ENCODE measurements around the gene ARHGAP23.
A peak's percentile ranks its signal among the peaks of the same experiment; 100 is the strongest.

The ARHGAP23 gene

GRCh38 chr17:38442548-38442947 is 14.3 kb downstream of the ARHGAP23 start:
- no peak for DNase-seq

- DNase-seq = no peak
Observed at GRCh38 chr17:38443356-38444031, 15.2 kb downstream of the ARHGAP23 start.

- DNase-seq = peak; percentile 82
Observed at GRCh38 chr17:38444151-38444550, 15.9 kb downstream of the ARHGAP23 start.

- DNase-seq = no peak
Observed at GRCh38 chr17:38447502-38448085, 19.3 kb downstream of the ARHGAP23 start.

GRCh38 chr17:38448208-38448771 is 20.0 kb downstream of the ARHGAP23 start:
- no peak for DNase-seq

- DNase-seq = peak; percentile 17
Observed at GRCh38 chr17:38449364-38449763, 21.1 kb downstream of the ARHGAP23 start.

- no peak for DNase-seq
Observed at GRCh38 chr17:38450557-38451029, 22.3 kb downstream of the ARHGAP23 start.

- no peak for DNase-seq
Observed at GRCh38 chr17:38451030-38451839, 23.0 kb downstream of the ARHGAP23 start.

- peak; percentile 84 for DNase-seq
Observed at GRCh38 chr17:38451840-38452529, 23.7 kb downstream of the ARHGAP23 start.

GRCh38 chr17:38452719-38453118 is 24.5 kb downstream of the ARHGAP23 start:
- DNase-seq = no peak

- DNase-seq = peak; percentile 43
Observed at GRCh38 chr17:38453951-38454421, 25.7 kb downstream of the ARHGAP23 start.

GRCh38 chr17:38454532-38454931 is 26.3 kb downstream of the ARHGAP23 start:
- DNase-seq = peak; percentile 35

GRCh38 chr17:38455288-38455915 is 27.1 kb downstream of the ARHGAP23 start:
- peak; percentile 31 for DNase-seq

GRCh38 chr17:38456031-38456815 is 28.0 kb downstream of the ARHGAP23 start:
- DNase-seq = peak; percentile 21

GRCh38 chr17:38457577-38458371 is 29.5 kb downstream of the ARHGAP23 start:
- no peak for DNase-seq

GRCh38 chr17:38458521-38458920 is 30.3 kb downstream of the ARHGAP23 start:
- DNase-seq = no peak

GRCh38 chr17:38459567-38459966 is 31.3 kb downstream of the ARHGAP23 start:
- DNase-seq = peak; percentile 70

- no peak for DNase-seq
Observed at GRCh38 chr17:38460082-38460715, 31.9 kb downstream of the ARHGAP23 start.

GRCh38 chr17:38460716-38461630 is 32.7 kb downstream of the ARHGAP23 start:
- no peak for DNase-seq

Measured in NCI-H1694 treated with DMSO at 0.1 percent for 48 hours (cell line).